Measurements from ENCODE around the gene PCSK2.

The PCSK2 gene

DNA sequence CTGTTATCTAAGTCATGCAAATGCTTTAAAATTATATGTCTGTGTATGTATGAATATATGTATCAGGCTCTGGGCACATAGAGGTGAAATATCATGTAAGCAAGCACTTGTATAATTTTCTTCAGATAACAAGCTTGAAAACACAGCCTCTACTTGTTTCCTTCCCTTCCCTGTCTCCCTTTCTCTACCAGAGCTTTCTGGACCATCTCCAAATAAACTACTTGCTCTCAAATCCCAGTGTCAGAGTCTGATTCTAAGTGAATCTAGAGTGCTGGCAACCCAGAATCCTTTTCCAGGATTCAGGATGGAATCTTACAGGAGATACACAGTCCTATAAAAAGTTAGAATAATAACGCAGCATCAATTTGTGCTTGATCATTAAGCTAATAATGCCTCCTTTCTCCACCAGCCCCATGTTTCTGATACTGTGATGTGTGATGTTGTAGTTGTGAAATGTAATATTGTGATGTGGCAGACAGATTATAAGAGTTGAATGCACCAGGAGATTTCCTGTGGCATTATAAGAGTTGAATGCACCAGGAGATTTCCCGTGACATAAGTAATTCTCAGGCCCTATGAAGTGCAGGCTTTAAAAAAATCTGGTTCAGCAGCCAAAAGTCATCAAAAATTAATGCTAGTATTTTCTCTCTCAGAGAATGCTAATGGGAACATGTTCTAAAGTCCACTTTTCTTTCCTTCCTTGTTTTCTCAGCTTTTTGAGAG, 89.6 kb downstream of the PCSK2 start:
- DNase-seq, result no peak

GRCh38 chr20:17317341-17317740, 90.5 kb downstream of the PCSK2 start:
- DNase-seq, result no peak
- in situ Hi-C loops (cut with HindIII; ENCODE audit: low pct_ligation_motif_present, low pct_unique_long_range_greater_than_20kb, low sequenced_read_pairs), result no loop called here

More for the DNA sequence above, 89.6 kb downstream of the PCSK2 start:
- in situ Hi-C loops (cut with HindIII; ENCODE audit: low pct_ligation_motif_present, low pct_unique_long_range_greater_than_20kb, low sequenced_read_pairs), result no loop called here

- in situ Hi-C loops (cut with HindIII; ENCODE audit: low pct_ligation_motif_present, low pct_unique_long_range_greater_than_20kb, low sequenced_read_pairs), result no loop called here
Observed at GRCh38 chr20:17320456-17320855, 93.6 kb downstream of the PCSK2 start.

GRCh38 chr20:17326096-17326495, 99.3 kb downstream of the PCSK2 start:
- no peak for DNase-seq
- in situ Hi-C loops (cut with HindIII; ENCODE audit: low pct_ligation_motif_present, low pct_unique_long_range_greater_than_20kb, low sequenced_read_pairs), result no loop called here

More at GRCh38 chr20:17320456-17320855, 93.6 kb downstream of the PCSK2 start:
- DNase-seq, result no peak

- no peak for DNase-seq
- in situ Hi-C loops (cut with HindIII; ENCODE audit: low pct_ligation_motif_present, low pct_unique_long_range_greater_than_20kb, low sequenced_read_pairs), result no loop called here
Observed at GRCh38 chr20:17327185-17328148, 100.6 kb downstream of the PCSK2 start.

GRCh38 chr20:17334932-17335331, 108.1 kb downstream of the PCSK2 start:
- in situ Hi-C loops (cut with HindIII; ENCODE audit: low pct_ligation_motif_present, low pct_unique_long_range_greater_than_20kb, low sequenced_read_pairs), result no loop called here
- DNase-seq, result no peak

- in situ Hi-C loops (cut with HindIII; ENCODE audit: low pct_ligation_motif_present, low pct_unique_long_range_greater_than_20kb, low sequenced_read_pairs), result no loop called here
- DNase-seq, result no peak
Observed at GRCh38 chr20:17339000-17339399, 112.2 kb downstream of the PCSK2 start.

- in situ Hi-C loops (cut with HindIII; ENCODE audit: low pct_ligation_motif_present, low pct_unique_long_range_greater_than_20kb, low sequenced_read_pairs), result no loop called here
- no peak for DNase-seq
Observed at GRCh38 chr20:17343091-17343490, 116.3 kb downstream of the PCSK2 start.

GRCh38 chr20:17343656-17344452, 117.0 kb downstream of the PCSK2 start:
- in situ Hi-C loops (cut with HindIII; ENCODE audit: low pct_ligation_motif_present, low pct_unique_long_range_greater_than_20kb, low sequenced_read_pairs), result no loop called here
- peak; percentile 5 for DNase-seq

- in situ Hi-C loops (cut with HindIII; ENCODE audit: low pct_ligation_motif_present, low pct_unique_long_range_greater_than_20kb, low sequenced_read_pairs), result no loop called here
- DNase-seq, result no peak
Observed at GRCh38 chr20:17344790-17345189, 118.0 kb downstream of the PCSK2 start.

GRCh38 chr20:17345321-17345720, 118.5 kb downstream of the PCSK2 start:
- in situ Hi-C loops (cut with HindIII; ENCODE audit: low pct_ligation_motif_present, low pct_unique_long_range_greater_than_20kb, low sequenced_read_pairs), result no loop called here
- no peak for DNase-seq

DNA sequence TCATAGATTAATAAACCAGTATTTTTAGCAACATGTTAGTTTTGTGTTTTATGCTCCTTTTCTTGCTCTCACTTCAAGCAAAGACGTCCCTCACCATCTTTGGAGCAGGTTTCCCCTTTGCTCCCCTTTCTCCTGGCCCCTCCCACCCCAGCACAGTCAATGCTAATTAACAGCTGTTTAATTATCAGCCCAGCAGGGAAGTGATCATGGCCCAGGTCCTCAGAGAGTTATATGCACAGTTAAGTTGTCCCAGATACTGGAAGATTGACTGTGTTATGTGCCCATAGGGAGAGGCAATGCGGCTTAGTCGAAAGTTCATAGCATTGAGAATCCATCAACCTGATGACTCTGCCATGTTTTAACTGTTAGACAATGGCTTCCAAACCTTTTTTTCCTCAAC, 123.5 kb downstream of the PCSK2 start:
- in situ Hi-C loops (cut with HindIII; ENCODE audit: low pct_ligation_motif_present, low pct_unique_long_range_greater_than_20kb, low sequenced_read_pairs), result no loop called here

GRCh38 chr20:17357238-17357637, 130.4 kb downstream of the PCSK2 start:
- DNase-seq, result no peak
- in situ Hi-C loops (cut with HindIII; ENCODE audit: low pct_ligation_motif_present, low pct_unique_long_range_greater_than_20kb, low sequenced_read_pairs), result no loop called here

More for the DNA sequence above, 123.5 kb downstream of the PCSK2 start:
- DNase-seq, result no peak

DNA sequence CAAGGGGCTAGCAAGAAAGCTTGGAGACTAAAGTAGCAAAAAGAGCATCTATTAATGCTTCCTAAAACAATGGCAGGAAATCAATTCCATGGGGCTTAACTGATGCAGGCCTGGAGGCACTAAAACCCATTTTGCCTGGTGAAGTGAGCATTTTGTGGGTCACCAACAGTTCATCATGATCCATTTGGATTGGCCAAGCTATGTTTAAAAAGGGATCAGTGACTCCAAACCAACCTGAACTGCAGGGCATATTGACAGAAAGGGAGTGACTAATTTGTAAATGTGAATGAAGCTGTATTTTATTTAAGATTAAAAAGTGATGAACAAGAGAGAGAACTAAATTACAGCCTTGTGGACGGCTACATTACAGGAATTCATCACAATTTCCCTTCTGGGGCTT, 132.0 kb downstream of the PCSK2 start:
- in situ Hi-C loops (cut with HindIII; ENCODE audit: low pct_ligation_motif_present, low pct_unique_long_range_greater_than_20kb, low sequenced_read_pairs), result no loop called here
- no peak for DNase-seq

DNA sequence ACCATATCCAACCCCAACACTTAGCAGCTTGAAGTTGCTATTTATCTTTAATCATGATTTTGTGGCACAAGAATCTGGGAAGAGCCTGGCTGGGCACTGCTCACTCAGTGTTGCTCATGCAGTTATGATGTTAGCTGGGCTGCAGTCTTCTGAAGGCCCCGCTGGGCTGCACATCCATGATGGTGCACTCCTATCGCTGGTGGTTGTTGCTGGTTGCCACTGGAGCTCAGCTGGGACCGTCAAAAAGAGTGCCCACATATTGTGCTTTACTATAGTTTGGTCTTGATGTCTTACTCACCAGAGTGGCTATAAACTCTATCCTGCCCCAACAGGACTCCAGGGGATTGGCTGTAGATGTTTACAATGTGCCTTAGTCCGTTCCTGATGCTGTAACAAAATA, 137.8 kb downstream of the PCSK2 start:
- no peak for DNase-seq
- in situ Hi-C loops (cut with HindIII; ENCODE audit: low pct_ligation_motif_present, low pct_unique_long_range_greater_than_20kb, low sequenced_read_pairs), result no loop called here

DNA sequence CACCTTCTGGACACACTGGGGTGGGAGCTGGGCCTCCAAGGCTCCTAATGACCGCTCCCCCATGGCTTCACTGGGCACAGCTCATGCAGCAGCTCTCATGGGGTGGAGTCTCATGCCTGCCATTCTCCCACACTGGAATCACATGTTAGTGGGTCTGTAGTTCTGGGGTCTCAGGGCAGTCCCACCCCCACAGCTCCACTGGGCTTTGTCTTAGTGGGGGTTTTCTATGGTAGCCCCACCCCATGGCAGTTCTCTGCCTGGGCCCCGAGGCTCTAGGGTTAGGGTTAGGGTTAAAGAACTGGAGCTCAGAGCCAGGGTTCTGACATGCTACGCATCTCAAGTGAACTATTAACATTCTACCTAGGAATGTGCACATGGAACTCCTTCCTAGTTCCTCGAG, 139.0 kb downstream of the PCSK2 start:
- in situ Hi-C loops (cut with HindIII; ENCODE audit: low pct_ligation_motif_present, low pct_unique_long_range_greater_than_20kb, low sequenced_read_pairs), result no loop called here

DNA sequence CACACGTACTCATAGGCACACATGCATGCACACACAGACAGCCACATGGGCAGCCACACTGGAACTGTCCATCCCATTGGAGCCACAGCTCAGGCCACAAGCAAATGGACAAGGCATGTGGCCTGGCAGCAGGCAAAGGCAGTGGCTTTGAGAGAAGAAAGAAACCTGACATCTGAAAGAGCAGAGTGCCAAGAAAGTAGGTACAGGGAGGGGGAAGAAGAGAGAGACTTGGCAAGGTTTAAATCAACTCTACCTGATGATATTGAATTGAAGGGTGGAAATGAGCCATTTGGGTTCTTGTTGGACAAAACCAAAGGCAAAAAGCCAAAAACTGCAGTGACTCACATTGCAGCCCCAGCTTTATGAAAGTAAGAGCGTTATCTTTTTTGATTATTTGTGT, 142.7 kb downstream of the PCSK2 start:
- no peak for DNase-seq

More for the DNA sequence above, 139.0 kb downstream of the PCSK2 start:
- no peak for DNase-seq

GRCh38 chr20:17372806-17373440, 146.1 kb downstream of the PCSK2 start:
- in situ Hi-C loops (cut with HindIII; ENCODE audit: low pct_ligation_motif_present, low pct_unique_long_range_greater_than_20kb, low sequenced_read_pairs), result no loop called here
- DNase-seq, result no peak

More for the DNA sequence above, 142.7 kb downstream of the PCSK2 start:
- in situ Hi-C loops (cut with HindIII; ENCODE audit: low pct_ligation_motif_present, low pct_unique_long_range_greater_than_20kb, low sequenced_read_pairs), result no loop called here
